Small intestine (tissue), 7 donors: ENCODE results near the gene RFTN1. TPM values are rescaled to one million over a fixed set of nuclear protein-coding genes. Genes with fewer than 3 reads are reported as not detected.

Experiments
- DNase-seq, 2 donors: peaks; one replicate each; pipeline versions ENCODE4 v3.0.0 to v3.0.0-alpha.2; 2013
- FAIRE-seq: peaks from 2 replicates; lab custom pipeline; 2012; peaks lifted over from hg19 to GRCh38; lab: Jason Lieb, UNC
- H3K27ac ChIP-seq, 3 donors: one replicate each; pipeline ENCODE4 v1.5.1; 2013; ENCODE audit warnings: low read length in 2 of 3, mild to moderate bottlenecking in 2 of 3, control low read depth in 1 of 3, inconsistent platforms in 1 of 3, low read depth in 1 of 3, moderate library complexity in 1 of 3
- H3K27me3 ChIP-seq, 3 donors: one replicate each; pipeline ENCODE4 v1.6.1; 2013; ENCODE audit warnings: low read length in 3 of 3, inconsistent platforms in 1 of 3; ENCODE audit not compliant: control insufficient read depth in 3 of 3, insufficient read depth in 3 of 3
- H3K36me3 ChIP-seq, 3 donors: one replicate each; pipeline ENCODE4 v1.6.1; 2013; ENCODE audit warnings: low read length in 3 of 3, inconsistent platforms in 1 of 3, low read depth in 1 of 3, mild to moderate bottlenecking in 1 of 3, moderate library complexity in 1 of 3; ENCODE audit not compliant: control insufficient read depth in 3 of 3, insufficient read depth in 2 of 3
- H3K4me1 ChIP-seq, 3 donors: one replicate each; pipeline ENCODE4 v1.6.1; 2013; ENCODE audit warnings: low read length in 2 of 3, inconsistent platforms in 1 of 3, low read depth in 1 of 3, mild to moderate bottlenecking in 1 of 3, moderate library complexity in 1 of 3; ENCODE audit not compliant: control insufficient read depth in 3 of 3, insufficient read depth in 2 of 3
- H3K4me3 ChIP-seq, 3 donors: one replicate each; pipeline ENCODE4 v1.5.1; 2013; ENCODE audit warnings: low read length in 3 of 3, control low read depth in 1 of 3, inconsistent platforms in 1 of 3, low read depth in 1 of 3, mild to moderate bottlenecking in 1 of 3, moderate library complexity in 1 of 3
- H3K9me3 ChIP-seq, 2 donors: one replicate each; pipeline ENCODE4 v1.6.1; 2013; ENCODE audit warnings: low read depth in 1 of 2, low read length in 1 of 2; ENCODE audit not compliant: control insufficient read depth in 2 of 2, insufficient read depth in 1 of 2
- WGBS, 3 donors: extraction: QIAGEN DNeasy Blood & Tissue Kit; methylation state at CpG; one replicate each; pipeline ENCODE4 v1.1.7; 2013; 5-methylcytosine and 5-hydroxymethylcytosine counted together
- polyA plus RNA-seq, 4 donors: library from polyadenylated mRNA; stranded (reverse) in 3 of 4; unstranded in 1 of 4; fragments of 200-250 nt in 3 of 4; fragments of 120-200 nt in 1 of 4; gene quantifications; one replicate each; pipeline versions ENCODE4 v1.2.1 to v1.2.3, GENCODE V29; 2013
- donor health status: healthy with polysubstance abuse.
- donor health status: control.
- donor health status: control.
- donor health status: Bipolar disorder and iron deficiency.
- donor health status: healthy.

Gene RFTN1
- polyA plus RNA-seq, 4 donors: 1.8 to 18.4 (median 11.6) TPM

DNA sequence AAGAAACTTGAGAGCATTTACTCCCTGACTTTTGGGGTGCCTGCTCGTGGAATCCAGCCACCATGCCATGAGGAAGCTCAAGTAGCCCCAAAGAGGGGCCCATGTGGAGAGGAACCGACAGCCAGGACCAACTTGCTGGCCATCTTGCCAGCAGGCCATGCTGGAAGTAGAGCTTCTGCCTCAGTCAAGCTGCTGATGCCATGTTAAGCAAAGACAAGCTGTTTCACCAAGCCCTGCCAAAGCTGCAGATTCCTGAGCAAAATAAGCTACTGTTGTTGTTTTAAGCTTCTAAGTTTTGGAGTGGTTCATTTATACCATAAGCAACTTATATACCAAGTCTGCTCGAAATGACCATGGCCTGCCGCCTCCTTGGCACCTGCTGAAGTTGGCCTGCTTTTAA is 14.1 kb downstream of the RFTN1 start:
- H3K36me3 ChIP-seq: peaks cover 0 to 4% (median 0%) of the 10 kb centered on the region in 3 donors
- no peaks in the 10 kb centered on the region for H3K9me3 ChIP-seq
- peaks cover 0 to 3% (median 0%) of the 10 kb centered on the region in 3 donors for H3K4me1 ChIP-seq
- FAIRE-seq (no peak), DNase-seq (no peak)
- 72 to 92% (median 80%) methylated on average over 4 of the region's 4 CpGs for WGBS, 3 donors
- H3K27me3 ChIP-seq: peaks cover 0 to 2% (median 0%) of the 10 kb centered on the region in 3 donors
- no peak overlapping the region for H3K27ac ChIP-seq
- H3K4me3 ChIP-seq: no peak overlapping the region

- Histone ChIP-seq H3K4me1 (peaks cover 0 to 3% (median 0%) of the 10 kb centered on the region in 3 donors), H3K36me3 (peaks cover 0 to 4% (median 0%) of the 10 kb centered on the region in 3 donors), H3K4me3 (no peak overlapping the region), H3K9me3 (no peaks in the 10 kb centered on the region), H3K27ac (no peak overlapping the region), H3K27me3 (peaks cover 0 to 2% (median 0%) of the 10 kb centered on the region in 3 donors)
- FAIRE-seq (no peak), DNase-seq (no peak)
- 75 to 83% (median 77%) methylated on average over 5 of the region's 5 CpGs for WGBS, 3 donors
Observed at GRCh38 chr3:16498130-16498890, 15.2 kb downstream of the RFTN1 start.

GRCh38 chr3:16496408-16497222 is 16.9 kb downstream of the RFTN1 start:
- peaks cover 0 to 2% (median 0%) of the 10 kb centered on the region in 3 donors for H3K27me3 ChIP-seq
- no peak for FAIRE-seq
- WGBS, 3 donors: 74 to 82% (median 78%) methylated on average over 10 of the region's 10 CpGs

GRCh38 chr3:16496008-16496407 is 17.5 kb downstream of the RFTN1 start:
- DNase-seq: no peak
- peaks cover 0 to 10% (median 0%) of the 10 kb centered on the region in 3 donors for H3K36me3 ChIP-seq
- H3K4me1 ChIP-seq: peaks cover 0 to 3% (median 0%) of the 10 kb centered on the region in 3 donors
- no peak overlapping the region for H3K27ac ChIP-seq
- FAIRE-seq: no peak
- 74 to 79% (median 78%) methylated on average over 2 of the region's 2 CpGs for WGBS, 3 donors
- H3K9me3 ChIP-seq: peaks cover 0 to 4% of the 10 kb centered on the region in 2 donors
- H3K4me3 ChIP-seq: no peak overlapping the region
- peaks cover 0 to 2% (median 0%) of the 10 kb centered on the region in 3 donors for H3K27me3 ChIP-seq

More at GRCh38 chr3:16496408-16497222, 16.9 kb downstream of the RFTN1 start:
- Histone ChIP-seq H3K4me1 (peaks cover 0 to 3% (median 0%) of the 10 kb centered on the region in 3 donors), H3K4me3 (no peak overlapping the region), H3K27ac (no peak overlapping the region), H3K36me3 (peaks cover 0 to 6% (median 0%) of the 10 kb centered on the region in 3 donors), H3K9me3 (no peaks in the 10 kb centered on the region)
- DNase-seq: no peak

DNA sequence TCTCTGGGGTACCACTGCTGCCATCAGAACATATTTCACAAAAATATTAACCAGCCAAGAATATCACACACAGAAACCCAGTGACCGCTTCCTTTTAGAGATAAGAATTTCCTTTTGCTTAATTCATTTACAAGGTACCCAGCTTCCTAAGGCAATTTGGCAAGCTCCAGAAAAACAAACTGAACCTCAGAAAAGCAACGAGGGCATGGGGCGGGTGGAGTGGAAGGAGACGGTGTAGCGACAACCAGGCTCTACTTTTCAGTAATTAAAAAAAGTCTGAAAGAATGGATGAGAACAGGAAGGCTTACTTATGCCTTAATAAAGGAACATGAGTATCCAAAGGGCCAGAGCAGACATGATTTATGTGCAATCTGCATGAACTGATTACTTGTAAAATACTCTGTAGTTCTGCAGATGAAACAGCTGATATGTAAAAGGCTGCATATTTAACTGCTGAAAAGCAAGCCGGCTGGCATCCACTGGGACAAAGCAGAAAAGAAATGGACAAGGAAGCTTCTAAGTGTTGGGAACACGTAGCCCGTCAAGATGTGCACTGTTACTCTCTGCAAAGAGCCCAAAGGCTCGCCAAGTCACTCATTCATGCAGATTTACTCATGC is 18.6 kb downstream of the RFTN1 start:
- H3K4me3 ChIP-seq: no peak overlapping the region
- FAIRE-seq (no peak), DNase-seq (no peak)
- no peak overlapping the region for H3K27ac ChIP-seq
- H3K4me1 ChIP-seq: peaks cover 0 to 3% (median 0%) of the 10 kb centered on the region in 3 donors
- peaks cover 0 to 6% (median 0%) of the 10 kb centered on the region in 3 donors for H3K36me3 ChIP-seq
- peaks cover 0 to 4% of the 10 kb centered on the region in 2 donors for H3K9me3 ChIP-seq
- 63 to 72% (median 66%) methylated on average over 9 of the region's 9 CpGs for WGBS, 3 donors
- peaks cover 0 to 6% (median 0%) of the 10 kb centered on the region in 3 donors for H3K27me3 ChIP-seq

DNA sequence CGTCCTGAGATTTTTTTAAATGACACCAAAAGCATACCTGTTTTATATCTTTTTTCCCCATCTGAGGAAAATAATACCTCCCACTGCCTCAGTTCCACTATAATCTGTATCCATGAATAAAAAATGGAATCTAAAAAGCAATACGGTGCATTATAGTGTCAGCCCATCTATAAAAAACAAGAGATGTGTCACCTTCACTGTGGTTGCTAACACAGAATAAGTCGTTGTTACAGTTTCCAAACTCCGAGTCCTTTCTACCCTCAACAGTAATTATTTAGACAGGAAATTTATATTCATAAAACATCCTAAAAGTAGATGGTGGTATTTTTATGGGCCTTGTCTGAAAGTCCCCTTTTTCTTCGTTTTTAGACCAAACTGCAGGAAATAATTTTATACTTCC is 19.4 kb downstream of the RFTN1 start:
- Histone ChIP-seq H3K36me3 (peaks cover 0 to 6% (median 0%) of the 10 kb centered on the region in 3 donors), H3K9me3 (peaks cover 0 to 4% of the 10 kb centered on the region in 2 donors), H3K4me1 (peaks cover 0 to 3% (median 0%) of the 10 kb centered on the region in 3 donors), H3K4me3 (no peak overlapping the region), H3K27me3 (peaks cover 0 to 3% (median 0%) of the 10 kb centered on the region in 3 donors), H3K27ac (no peak overlapping the region)
- WGBS, 3 donors: 64 to 75% (median 74%) methylated on average over 5 of the region's 5 CpGs
- DNase-seq (no peak), FAIRE-seq (no peak)

DNA sequence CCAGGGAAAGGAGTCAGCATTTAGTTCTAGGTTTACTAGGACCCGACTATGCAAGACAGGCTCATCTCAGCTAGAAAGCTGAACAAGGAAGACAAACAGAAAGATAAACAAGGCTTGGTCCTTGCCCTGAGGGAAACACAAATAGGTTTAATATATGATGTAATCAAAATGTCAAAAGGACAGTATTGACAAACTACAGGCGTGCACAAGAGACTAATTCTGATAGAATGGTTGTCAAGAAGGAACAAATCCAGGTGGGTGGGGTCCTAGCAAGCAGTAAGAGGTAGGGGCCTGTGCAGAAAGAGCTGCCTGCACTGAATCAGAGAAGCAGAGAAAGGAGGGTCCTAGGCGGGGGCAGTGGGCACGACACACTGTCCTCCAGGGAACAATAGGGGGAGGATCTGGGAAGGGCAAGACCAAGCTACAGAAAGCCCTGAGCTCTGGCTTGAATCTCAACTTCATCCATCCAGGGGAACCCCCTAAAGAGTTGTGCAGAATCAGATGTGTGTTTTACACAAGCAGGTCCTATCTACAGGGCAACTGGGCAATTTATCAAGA is 23.4 kb downstream of the RFTN1 start:
- Histone ChIP-seq H3K4me1 (no peaks in the 10 kb centered on the region), H3K4me3 (no peak overlapping the region), H3K36me3 (peaks cover 0 to 6% (median 0%) of the 10 kb centered on the region in 3 donors), H3K27ac (no peak overlapping the region), H3K9me3 (peaks cover 0 to 4% of the 10 kb centered on the region in 2 donors), H3K27me3 (peaks cover 0 to 3% (median 0%) of the 10 kb centered on the region in 3 donors)
- DNase-seq (no peak), FAIRE-seq (no peak)
- 36 to 59% (median 59%) methylated on average over 4 of the region's 4 CpGs for WGBS, 3 donors
